ENCODE results near the gene CLEC2L.
A peak's percentile ranks its signal among the peaks of the same experiment; 100 is the strongest.

The CLEC2L gene

DNA sequence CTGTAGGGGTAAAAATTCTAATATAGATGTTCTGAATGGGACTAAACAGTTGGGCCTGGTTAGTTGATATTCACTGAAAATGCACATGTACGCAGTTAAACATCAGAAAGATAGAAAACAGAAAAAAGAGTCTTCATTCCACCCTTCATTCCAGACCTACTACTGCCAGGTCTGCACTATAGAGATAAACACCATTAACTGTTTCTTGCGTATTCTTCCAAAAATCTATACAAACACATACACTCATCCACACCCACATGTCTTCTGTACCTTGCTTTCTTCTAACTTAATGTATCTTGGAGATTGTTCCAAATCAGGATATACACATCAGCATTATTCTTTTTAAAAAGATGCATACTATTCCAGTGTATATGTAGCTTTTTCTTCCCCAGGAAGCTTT is 13.9 kb upstream of the CLEC2L start:
- no peaks in the 10 kb centered on the region for H3K36me3 Mint-ChIP-seq (ENCODE audit: low read depth)
- H3K27me3 Mint-ChIP-seq (ENCODE audit: low read depth) = peaks cover 6% of the 10 kb centered on the region
- H3K4me1 Mint-ChIP-seq = peaks cover 6% of the 10 kb centered on the region
- no peaks in the 10 kb centered on the region for H3K9me3 Mint-ChIP-seq
- TF ChIP-seq, protein P1, sequence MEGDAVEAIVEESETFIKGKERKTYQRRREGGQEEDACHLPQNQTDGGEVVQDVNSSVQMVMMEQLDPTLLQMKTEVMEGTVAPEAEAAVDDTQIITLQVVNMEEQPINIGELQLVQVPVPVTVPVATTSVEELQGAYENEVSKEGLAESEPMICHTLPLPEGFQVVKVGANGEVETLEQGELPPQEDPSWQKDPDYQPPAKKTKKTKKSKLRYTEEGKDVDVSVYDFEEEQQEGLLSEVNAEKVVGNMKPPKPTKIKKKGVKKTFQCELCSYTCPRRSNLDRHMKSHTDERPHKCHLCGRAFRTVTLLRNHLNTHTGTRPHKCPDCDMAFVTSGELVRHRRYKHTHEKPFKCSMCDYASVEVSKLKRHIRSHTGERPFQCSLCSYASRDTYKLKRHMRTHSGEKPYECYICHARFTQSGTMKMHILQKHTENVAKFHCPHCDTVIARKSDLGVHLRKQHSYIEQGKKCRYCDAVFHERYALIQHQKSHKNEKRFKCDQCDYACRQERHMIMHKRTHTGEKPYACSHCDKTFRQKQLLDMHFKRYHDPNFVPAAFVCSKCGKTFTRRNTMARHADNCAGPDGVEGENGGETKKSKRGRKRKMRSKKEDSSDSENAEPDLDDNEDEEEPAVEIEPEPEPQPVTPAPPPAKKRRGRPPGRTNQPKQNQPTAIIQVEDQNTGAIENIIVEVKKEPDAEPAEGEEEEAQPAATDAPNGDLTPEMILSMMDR (IDR thresholded peaks at IDR 0.05; ENCODE audit: unreplicated experiment in 3 of 3) = no peak
- H3K27ac Mint-ChIP-seq = no peak overlapping the region
- no peak overlapping the region for H3K4me3 Mint-ChIP-seq

DNA sequence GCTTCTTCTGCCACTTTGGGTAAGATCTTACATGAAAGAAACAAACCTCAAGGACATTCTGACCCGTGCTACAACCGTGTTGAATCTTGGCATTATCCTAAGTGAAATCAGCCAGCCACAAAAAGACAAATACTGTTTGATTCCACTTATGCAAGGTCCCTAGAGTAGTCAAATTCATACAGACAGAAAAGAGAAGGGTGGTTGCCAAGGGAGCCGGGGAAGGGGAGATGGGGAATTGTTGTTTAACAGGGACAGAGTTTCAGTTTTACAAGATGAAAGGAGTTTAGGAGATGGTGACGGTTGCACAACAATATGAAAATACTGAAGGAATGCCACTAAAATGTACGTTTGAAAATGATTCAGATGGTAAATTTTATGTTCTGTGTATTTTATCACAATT is 12.2 kb upstream of the CLEC2L start:
- Mint-ChIP-seq H3K27me3 (ENCODE audit: low read depth) (peaks cover 8% of the 10 kb centered on the region), H3K36me3 (ENCODE audit: low read depth) (no peaks in the 10 kb centered on the region), H3K9me3 (no peaks in the 10 kb centered on the region), H3K27ac (peak overlapping the region in 1 of 3 experiments; percentile 5), H3K4me3 (no peak overlapping the region), H3K4me1 (peaks cover 6% of the 10 kb centered on the region)
- TF ChIP-seq, protein P1 (IDR thresholded peaks at IDR 0.05; ENCODE audit: unreplicated experiment in 3 of 3) = no peak

DNA sequence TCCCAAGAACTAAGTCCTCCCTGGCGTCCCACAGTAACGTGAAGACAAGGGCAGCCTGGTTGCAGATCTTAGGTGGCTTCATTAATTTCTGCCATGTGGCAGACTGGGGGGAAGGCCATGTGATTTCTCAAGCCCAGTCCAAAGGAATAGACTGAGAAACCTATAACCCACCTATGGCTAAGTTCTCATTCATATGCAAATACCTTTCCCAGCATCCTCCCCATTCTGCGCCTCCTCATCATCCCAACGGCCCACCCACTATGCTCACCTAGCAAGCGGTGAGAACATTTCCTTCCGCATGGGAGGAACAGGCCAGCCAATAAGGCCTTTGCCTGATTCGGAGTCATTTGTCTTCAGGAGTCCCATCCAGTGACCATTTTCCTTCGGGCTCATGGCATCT is 8.2 kb upstream of the CLEC2L start:
- H3K36me3 Mint-ChIP-seq (ENCODE audit: low read depth) = no peaks in the 10 kb centered on the region
- peaks cover 6% of the 10 kb centered on the region for H3K4me1 Mint-ChIP-seq
- TF ChIP-seq, protein P1 (IDR thresholded peaks at IDR 0.05; ENCODE audit: unreplicated experiment in 3 of 3) = no peak
- peaks cover 13% of the 10 kb centered on the region for H3K27me3 Mint-ChIP-seq (ENCODE audit: low read depth)
- no peak overlapping the region for H3K4me3 Mint-ChIP-seq
- no peak overlapping the region for H3K27ac Mint-ChIP-seq
- no peaks in the 10 kb centered on the region for H3K9me3 Mint-ChIP-seq

DNA sequence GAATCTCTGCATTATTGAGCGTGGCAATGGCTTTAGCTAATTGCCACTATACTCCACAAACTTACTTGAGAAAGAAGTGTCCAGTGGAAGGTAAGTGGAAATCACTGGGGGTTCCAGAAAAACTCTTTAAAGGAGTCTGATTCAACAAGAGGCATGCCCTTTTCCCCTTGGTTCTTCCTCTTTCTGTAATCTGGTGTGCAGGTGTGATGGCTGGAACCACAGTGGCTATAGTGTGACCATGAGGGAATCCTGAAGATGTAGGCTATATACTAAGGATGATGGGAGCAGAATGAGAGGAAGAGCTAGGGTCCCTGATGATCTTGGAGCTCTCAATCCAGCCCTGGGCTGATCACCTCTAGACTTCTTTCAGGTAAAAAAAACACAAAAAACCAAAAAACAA is 2.0 kb upstream of the CLEC2L start:
- peaks cover 53% of the 10 kb centered on the region for H3K27me3 Mint-ChIP-seq (ENCODE audit: low read depth)
- peaks cover 4% of the 10 kb centered on the region for H3K4me1 Mint-ChIP-seq
- TF ChIP-seq, protein P1 (IDR thresholded peaks at IDR 0.05; ENCODE audit: unreplicated experiment in 3 of 3) = no peak
- peak overlapping the region in 1 of 3 experiments; percentile 62 for H3K4me3 Mint-ChIP-seq
- H3K27ac Mint-ChIP-seq = no peak overlapping the region
- no peaks in the 10 kb centered on the region for H3K36me3 Mint-ChIP-seq (ENCODE audit: low read depth)
- H3K9me3 Mint-ChIP-seq = peaks cover 5% of the 10 kb centered on the region

DNA sequence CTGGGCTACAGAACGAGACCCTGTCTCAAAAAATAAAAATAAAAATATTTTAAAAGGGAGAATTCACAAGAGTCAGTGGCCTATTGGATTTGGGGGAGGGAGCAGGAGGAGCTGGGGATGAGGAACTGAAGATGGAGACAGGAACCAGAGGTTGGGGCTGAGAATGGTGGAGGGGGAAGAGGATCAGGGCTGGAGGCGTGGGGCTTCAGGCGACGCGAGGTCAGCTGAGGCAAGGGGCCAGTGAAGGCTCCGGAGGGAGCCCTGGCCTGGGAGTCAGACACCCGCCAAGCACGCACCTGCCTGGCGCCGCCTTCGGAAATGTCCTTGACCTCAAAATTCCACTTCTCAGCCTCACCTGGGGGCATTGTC is 671 bp upstream of the CLEC2L start:
- Mint-ChIP-seq H3K9me3 (peaks cover 5% of the 10 kb centered on the region), H3K4me3 (peak overlapping the region; percentile 40 to 62 (median 48)), H3K4me1 (peaks cover 4% of the 10 kb centered on the region), H3K27ac (no peak overlapping the region), H3K36me3 (ENCODE audit: low read depth) (no peaks in the 10 kb centered on the region), H3K27me3 (ENCODE audit: low read depth) (peaks cover 60% of the 10 kb centered on the region)
- TF ChIP-seq, protein P1 (IDR thresholded peaks at IDR 0.05; ENCODE audit: unreplicated experiment in 3 of 3) = no peak

DNA sequence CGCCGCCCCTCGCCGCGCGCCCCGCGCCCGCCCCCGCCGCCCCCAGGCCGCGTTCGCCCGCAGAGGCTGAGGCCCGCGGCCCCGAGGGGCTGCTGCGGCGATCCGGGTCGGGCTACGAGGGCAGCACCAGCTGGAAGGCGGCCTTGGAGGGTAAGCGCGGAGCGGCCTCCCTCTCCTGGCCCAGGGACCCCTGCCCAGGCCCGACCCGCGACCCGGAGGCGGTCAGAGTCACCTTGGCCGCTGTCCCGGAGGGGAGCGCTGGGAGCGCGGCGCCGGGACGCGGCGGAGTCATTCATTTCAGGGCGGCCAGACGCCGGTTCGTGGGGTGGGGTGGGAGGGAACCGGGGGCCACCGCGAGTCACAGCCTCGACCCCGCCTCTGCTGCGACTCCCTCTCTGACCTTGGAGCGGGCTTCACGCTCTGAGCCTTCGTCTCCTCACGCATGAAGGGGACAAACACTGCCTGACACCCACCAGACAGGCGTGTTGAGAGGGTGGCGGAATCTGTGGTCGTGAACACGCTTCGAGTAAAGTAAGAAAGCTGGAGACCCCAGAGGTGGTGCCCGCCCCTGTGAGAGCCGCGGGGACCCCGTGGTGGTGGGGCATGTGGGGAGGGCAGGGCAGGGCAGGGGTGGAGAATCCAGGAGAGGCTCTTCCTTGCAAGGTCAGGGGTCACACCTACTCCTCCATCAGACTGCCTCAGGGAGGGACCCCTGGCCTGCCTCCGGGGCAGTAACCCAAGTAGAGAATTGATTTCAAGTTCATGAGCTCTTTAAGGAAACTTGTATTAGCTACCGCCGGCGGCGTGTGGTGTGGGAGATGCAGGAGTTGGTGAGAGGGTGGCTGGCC is 707 bp downstream of the CLEC2L start:
- peaks cover 4% of the 10 kb centered on the region for H3K4me1 Mint-ChIP-seq
- no peak overlapping the region for H3K27ac Mint-ChIP-seq
- H3K27me3 Mint-ChIP-seq (ENCODE audit: low read depth) = peaks cover 64% of the 10 kb centered on the region
- H3K36me3 Mint-ChIP-seq (ENCODE audit: low read depth) = no peaks in the 10 kb centered on the region
- H3K4me3 Mint-ChIP-seq = peak overlapping the region; percentile 55 to 66 (median 55)
- H3K9me3 Mint-ChIP-seq = peaks cover 5% of the 10 kb centered on the region
- TF ChIP-seq, protein P1 (IDR thresholded peaks at IDR 0.05; ENCODE audit: unreplicated experiment in 3 of 3) = no peak
